GM10266 (cell line): ENCODE measurements around the gene EMC8.

ENCODE experiments used
- DNase-seq: peaks from one replicate; pipeline ENCODE4 v3.0.0; 2012; ENCODE audit errors: extremely low spot score
- TF ChIP-seq, protein P1 (sequence below): IDR thresholded peaks from 2 replicates; pipeline ENCODE4 v1.5.1; 2012; ENCODE audit warnings: mild to moderate bottlenecking, low read depth; ENCODE audit not compliant: control insufficient read depth, insufficient read depth; ENCODE audit errors: missing control alignments

Gene EMC8

GRCh38 chr16:85799497-85800320, at the start of gene EMC8, which contains the start of gene COX4I1:
Gene EMC8, minus strand, starts transcription at chr16:85799544. Its CDS starts 249 bp downstream, at chr16:85799295.
Gene COX4I1, plus strand, starts transcription at chr16:85799695. Its CDS starts 1,511 bp downstream, at chr16:85801206.
- DNase-seq: peak; percentile 99
- TF ChIP-seq, protein P1, sequence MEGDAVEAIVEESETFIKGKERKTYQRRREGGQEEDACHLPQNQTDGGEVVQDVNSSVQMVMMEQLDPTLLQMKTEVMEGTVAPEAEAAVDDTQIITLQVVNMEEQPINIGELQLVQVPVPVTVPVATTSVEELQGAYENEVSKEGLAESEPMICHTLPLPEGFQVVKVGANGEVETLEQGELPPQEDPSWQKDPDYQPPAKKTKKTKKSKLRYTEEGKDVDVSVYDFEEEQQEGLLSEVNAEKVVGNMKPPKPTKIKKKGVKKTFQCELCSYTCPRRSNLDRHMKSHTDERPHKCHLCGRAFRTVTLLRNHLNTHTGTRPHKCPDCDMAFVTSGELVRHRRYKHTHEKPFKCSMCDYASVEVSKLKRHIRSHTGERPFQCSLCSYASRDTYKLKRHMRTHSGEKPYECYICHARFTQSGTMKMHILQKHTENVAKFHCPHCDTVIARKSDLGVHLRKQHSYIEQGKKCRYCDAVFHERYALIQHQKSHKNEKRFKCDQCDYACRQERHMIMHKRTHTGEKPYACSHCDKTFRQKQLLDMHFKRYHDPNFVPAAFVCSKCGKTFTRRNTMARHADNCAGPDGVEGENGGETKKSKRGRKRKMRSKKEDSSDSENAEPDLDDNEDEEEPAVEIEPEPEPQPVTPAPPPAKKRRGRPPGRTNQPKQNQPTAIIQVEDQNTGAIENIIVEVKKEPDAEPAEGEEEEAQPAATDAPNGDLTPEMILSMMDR: no peak

GRCh38 chr16:85848986-85849385, 49.6 kb upstream of the EMC8 start:
- TF ChIP-seq, protein P1: no peak
- DNase-seq: no peak

DNA sequence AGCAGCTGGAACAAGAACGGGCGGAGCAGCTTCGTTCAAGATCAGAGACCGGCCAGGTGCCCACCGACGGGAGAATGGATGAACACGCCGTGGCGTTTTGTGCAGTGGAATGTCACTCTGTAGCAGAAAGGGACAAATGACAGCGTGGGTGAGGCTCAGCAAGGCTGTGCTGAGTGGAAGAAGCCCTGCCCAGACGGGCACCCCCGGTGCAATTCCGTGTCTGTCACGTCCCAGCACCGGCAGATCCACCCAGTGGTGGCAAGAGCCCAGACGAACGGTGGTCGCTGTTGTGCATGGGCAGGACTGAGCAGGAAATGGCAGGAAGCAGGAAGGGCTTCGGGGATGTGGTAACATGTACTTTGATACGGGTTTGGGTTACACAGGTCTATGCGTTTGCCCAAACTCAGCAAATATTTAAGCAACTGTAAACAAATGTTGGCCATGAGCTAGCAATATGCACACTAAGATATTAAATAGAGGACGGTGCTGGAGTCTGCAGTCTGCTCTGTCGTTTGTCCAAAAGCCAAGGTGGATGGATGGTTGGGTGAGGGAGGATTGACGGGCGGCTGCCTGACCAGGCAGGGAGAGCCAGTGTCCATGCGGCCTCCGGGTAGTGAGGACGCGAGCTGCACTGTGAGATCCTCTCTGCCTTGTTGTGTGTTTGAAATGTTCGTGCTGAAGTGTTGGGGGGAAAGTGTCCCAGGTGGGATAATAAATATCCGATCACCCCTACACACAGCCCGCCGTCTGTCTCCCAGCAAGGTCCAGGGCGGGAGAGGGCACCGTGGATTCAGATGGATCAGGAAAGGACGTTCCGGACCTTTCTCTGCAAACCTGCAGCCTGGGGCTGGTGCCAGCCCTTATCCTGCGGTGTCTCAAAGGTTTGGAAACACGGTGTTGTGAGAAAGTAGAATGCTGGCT, 48.6 kb upstream of the EMC8 start:
- no peak for DNase-seq
- TF ChIP-seq, protein P1: no peak

DNA sequence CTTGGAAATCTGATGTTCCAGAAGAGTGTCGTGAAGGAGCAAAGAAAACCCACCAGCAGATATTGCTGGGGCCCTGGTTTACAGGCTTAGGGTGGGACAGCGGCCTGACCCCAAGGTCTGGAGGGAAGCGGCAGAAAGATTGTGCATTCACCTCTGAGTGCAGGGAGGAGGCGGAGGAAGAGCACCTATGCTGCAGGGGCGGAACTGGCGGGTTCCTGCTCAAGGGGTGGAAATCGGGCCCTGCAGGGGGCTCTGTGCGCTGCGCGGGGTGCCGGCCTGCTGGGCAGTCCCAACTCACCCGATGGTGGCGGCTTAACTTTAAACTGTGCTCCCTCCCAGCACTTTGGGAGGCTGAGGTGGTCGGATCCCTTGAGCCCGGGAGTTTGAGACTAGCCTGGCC, 47.7 kb upstream of the EMC8 start:
- TF ChIP-seq, protein P1: no peak
- DNase-seq: no peak

DNA sequence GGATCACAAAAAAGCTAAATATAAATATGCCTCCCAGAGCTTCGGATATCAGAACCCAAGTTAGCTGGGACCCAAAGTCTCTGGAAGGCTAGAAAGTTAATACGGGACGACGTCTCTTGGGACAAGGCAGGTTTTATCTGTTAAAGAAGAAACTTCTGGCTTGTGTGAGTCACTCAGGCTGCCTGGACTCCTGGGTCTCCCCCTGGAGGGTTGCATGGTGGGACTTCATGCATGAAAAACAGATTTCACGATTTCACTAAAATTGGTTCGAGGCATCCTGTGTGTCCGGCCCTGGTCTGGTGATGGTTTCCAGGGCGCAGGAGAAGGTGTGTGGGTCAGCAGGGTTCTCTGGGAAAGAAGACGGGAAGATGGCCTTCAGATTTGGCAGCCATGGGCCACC, 47.1 kb upstream of the EMC8 start:
- no peak for DNase-seq
- TF ChIP-seq, protein P1: no peak

DNA sequence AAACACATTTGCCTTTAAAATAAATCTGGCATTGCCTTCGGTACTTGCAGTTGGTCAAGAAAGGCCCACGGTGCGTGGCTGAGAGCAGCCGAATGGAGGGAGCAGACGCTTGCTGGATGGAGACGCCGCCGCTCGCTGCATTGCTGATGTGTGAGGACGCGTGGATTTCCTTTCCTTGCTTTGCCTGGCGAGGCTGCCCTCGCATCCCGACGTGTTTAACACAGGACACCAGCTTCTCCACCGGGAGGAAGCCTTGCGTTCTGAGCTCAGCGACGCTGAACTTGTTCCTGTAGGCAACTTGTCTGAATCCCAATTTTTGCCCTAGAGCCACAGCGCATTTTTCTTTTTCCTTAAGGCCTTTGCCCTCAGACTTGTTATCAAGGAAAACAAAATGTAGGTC, 45.9 kb upstream of the EMC8 start:
- TF ChIP-seq, protein P1: no peak
- DNase-seq: no peak

DNA sequence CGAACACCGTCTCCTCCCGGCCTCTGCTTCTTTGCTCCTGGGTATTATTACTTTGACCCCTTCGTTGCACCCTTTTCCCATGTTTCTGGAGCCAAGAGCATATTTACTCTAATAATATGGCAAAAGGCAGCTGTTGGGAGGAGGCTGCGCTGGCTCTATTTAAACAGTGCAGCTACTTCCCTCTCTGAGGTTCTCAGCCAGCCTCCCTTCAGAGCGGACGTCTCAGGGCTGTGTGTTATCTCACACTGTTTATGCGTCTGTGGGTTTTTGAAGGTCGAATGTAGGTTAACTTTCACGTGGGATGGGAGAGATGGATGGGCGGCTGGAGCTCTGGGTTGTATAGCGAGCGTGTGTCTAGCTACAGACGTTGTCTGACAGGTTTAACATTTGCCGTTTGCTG, 45.4 kb upstream of the EMC8 start:
- TF ChIP-seq, protein P1: no peak
- no peak for DNase-seq
